Measurements from ENCODE around the gene OSBPL7.
"Not testable (repeated sequence)": the region's sequence is repeated elsewhere in the genome, so short reads cannot be mapped to it uniquely, and the experiment has no call there.

Gene OSBPL7

GRCh38 chr17:47774331-47774730, 47.3 kb downstream of the OSBPL7 start:
- no peak for DNase-seq
- no peaks in the 10 kb centered on the region for H3K4me1 ChIP-seq
- peaks cover 29% of the 10 kb centered on the region for H3K27me3 ChIP-seq
- H3K36me3 ChIP-seq: no peaks in the 10 kb centered on the region
- TF ChIP-seq CTCF (IDR thresholded peaks at IDR 0.05; ENCODE audit: low read depth, low read length): no peak
- no peaks in the 10 kb centered on the region for H3K9me3 ChIP-seq
- no peak overlapping the region for H3K4me3 ChIP-seq (ENCODE audit: low read depth, low read length)

- H3K4me3 ChIP-seq (ENCODE audit: low read depth, low read length); H3K36me3 ChIP-seq; H3K9me3 ChIP-seq; DNase-seq; H3K4me1 ChIP-seq: not testable (repeated sequence)
- peaks cover 33% of the 10 kb centered on the region for H3K27me3 ChIP-seq
Measured at GRCh38 chr17:47773649-47774048, 47.9 kb downstream of the OSBPL7 start.

GRCh38 chr17:47763913-47764582, 57.5 kb downstream of the OSBPL7 start:
- no peaks in the 10 kb centered on the region for H3K9me3 ChIP-seq
- H3K4me1 ChIP-seq: no peaks in the 10 kb centered on the region
- no peak for TF ChIP-seq CTCF (IDR thresholded peaks at IDR 0.05; ENCODE audit: low read depth, low read length)
- no peak for DNase-seq
- H3K27me3 ChIP-seq: peaks cover 35% of the 10 kb centered on the region
- no peaks in the 10 kb centered on the region for H3K36me3 ChIP-seq
- no peak overlapping the region for H3K4me3 ChIP-seq (ENCODE audit: low read depth, low read length)

GRCh38 chr17:47762728-47763127, 58.9 kb downstream of the OSBPL7 start:
- TF ChIP-seq CTCF (IDR thresholded peaks at IDR 0.05; ENCODE audit: low read depth, low read length): no peak
- Histone ChIP-seq H3K4me1 (no peaks in the 10 kb centered on the region), H3K36me3 (no peaks in the 10 kb centered on the region), H3K4me3 (ENCODE audit: low read depth, low read length) (no peak overlapping the region), H3K9me3 (no peaks in the 10 kb centered on the region), H3K27me3 (peaks cover 34% of the 10 kb centered on the region)
- DNase-seq: no peak

GRCh38 chr17:47760409-47761140, 61.0 kb downstream of the OSBPL7 start:
- no peaks in the 10 kb centered on the region for H3K4me1 ChIP-seq
- H3K36me3 ChIP-seq: no peaks in the 10 kb centered on the region
- no peak overlapping the region for H3K4me3 ChIP-seq (ENCODE audit: low read depth, low read length)
- TF ChIP-seq CTCF (IDR thresholded peaks at IDR 0.05; ENCODE audit: low read depth, low read length): no peak
- no peak for DNase-seq
- peaks cover 8% of the 10 kb centered on the region for H3K9me3 ChIP-seq
- H3K27me3 ChIP-seq: peaks cover 36% of the 10 kb centered on the region

GRCh38 chr17:47757386-47757785, 64.2 kb downstream of the OSBPL7 start:
- Histone ChIP-seq H3K4me3 (ENCODE audit: low read depth, low read length) (no peak overlapping the region), H3K36me3 (no peaks in the 10 kb centered on the region), H3K9me3 (peaks cover 9% of the 10 kb centered on the region), H3K27me3 (peaks cover 47% of the 10 kb centered on the region), H3K4me1 (no peaks in the 10 kb centered on the region)
- no peak for DNase-seq
- TF ChIP-seq CTCF (IDR thresholded peaks at IDR 0.05; ENCODE audit: low read depth, low read length): no peak

All from BE2C (cell line).